Stomach (tissue), 4 donors: ENCODE measurements around the gene APLNR.

Experiments
- CTCF ChIP-seq, 7 experiments: fragments of 450-650 bp in 4 of 7; fragments of 200-600 bp in 3 of 7; sonication (generic) in 3 of 7; IDR thresholded peaks; one replicate each; pipeline ENCODE4 v1.5.1; 2016 to 2019; ENCODE audit warnings: antibody characterized with exemption in 7 of 7, control low read depth in 2 of 7, mild to moderate bottlenecking in 1 of 7
- POLR2A ChIP-seq, 4 donors: fragments of 450-650 bp; IDR thresholded peaks; one replicate each; pipeline ENCODE4 v1.6.1; 2016; ENCODE audit warnings: antibody characterized with exemption in 4 of 4, control low read depth in 2 of 4, mild to moderate bottlenecking in 1 of 4, moderate library complexity in 1 of 4

GRCh38 chr11:57269571-57270021, 32.5 kb upstream of the APLNR start:
- TF ChIP-seq POLR2A (IDR thresholded peaks at IDR 0.05): no peak
- TF ChIP-seq CTCF (IDR thresholded peaks at IDR 0.05): no peak
